Activated B cell treated with CpG ODN at 0.5 μM for 24 hours (primary cell): ENCODE results near the gene URI1. TPM values are rescaled to one million over a fixed set of nuclear protein-coding genes. Genes with fewer than 3 reads are reported as not detected.
"Not testable (repeated sequence)": the region's sequence is repeated elsewhere in the genome, so short reads cannot be mapped to it uniquely, and the experiment has no call there.

ENCODE experiments used
- ATAC-seq: fragments of 200-7000 bp; cut with Tn5 transposase; one replicate; pipeline ENCODE4 v1.10.0; 2021; ENCODE audit warnings: low read depth, mild to moderate bottlenecking, moderate library complexity
- CTCF ChIA-PET: fragments of 350-600 bp; sonication (Branson Sonifier 250); formaldehyde crosslinking; loops from one replicate; lab custom pipeline; 2021; ENCODE audit warnings: antibody characterized with exemption; lab: Charles Lee
- POLR2A ChIA-PET: fragments of 350-600 bp; sonication (Branson Sonifier 250); formaldehyde crosslinking; loops from one replicate; lab custom pipeline; 2021; ENCODE audit warnings: antibody characterized with exemption; lab: Charles Lee
- DNase-seq: peaks from one replicate; pipeline ENCODE4 v3.0.0; 2022
- H3K27ac Mint-ChIP-seq: one replicate; pipeline ENCODE4 v1.8.0; 2020; ENCODE audit warnings: mixed read lengths
- H3K27me3 Mint-ChIP-seq: one replicate; pipeline ENCODE4 v1.8.0; 2021; ENCODE audit warnings: mixed read lengths
- H3K36me3 Mint-ChIP-seq: one replicate; pipeline ENCODE4 v1.8.0; 2021; ENCODE audit warnings: low read depth, mixed read lengths
- H3K4me1 Mint-ChIP-seq: one replicate; pipeline ENCODE4 v1.8.0; 2021; ENCODE audit warnings: mixed read lengths
- H3K4me3 Mint-ChIP-seq: one replicate; pipeline ENCODE4 v1.8.0; 2020; ENCODE audit warnings: mild to moderate bottlenecking, mixed read lengths
- H3K9me3 Mint-ChIP-seq: one replicate; pipeline ENCODE4 v1.8.0; 2020; ENCODE audit warnings: mixed read lengths
- CTCF ChIP-seq: fragments of 200-600 bp; IDR thresholded peaks from one replicate; pipeline ENCODE4 v1.8.0; 2022; ENCODE audit warnings: antibody characterized with exemption, mild to moderate bottlenecking
- intact Hi-C: fragments of 100-400 bp; cut with micrococcal nuclease; formaldehyde crosslinking; loops from one replicate; pipeline ENCODE4 v1.15.1; 2024
- total RNA-seq: library from RNA; stranded (reverse); gene quantifications from 2 replicates; pipeline ENCODE4 v1.2.3, GENCODE V29; 2022

Gene URI1
- total RNA-seq, 1 donor from 2014 or later = 50.6 TPM

- DNase-seq = no peak
- Mint-ChIP-seq H3K4me3 (no peak overlapping the region), H3K9me3 (no peaks in the 10 kb centered on the region), H3K4me1 (no peaks in the 10 kb centered on the region), H3K27me3 (peaks cover 3% of the 10 kb centered on the region), H3K36me3 (no peaks in the 10 kb centered on the region), H3K27ac (no peak overlapping the region)
- POLR2A ChIA-PET = no interaction called here
- CTCF ChIA-PET = no interaction called here
- no peak for TF ChIP-seq CTCF
- intact Hi-C loops = no loop called here
- ATAC-seq = no peak
Measured at GRCh38 chr19:29908963-29909944, 32.8 kb upstream of the URI1 start.

- Mint-ChIP-seq H3K4me3 (no peak overlapping the region), H3K27ac (no peak overlapping the region), H3K4me1 (no peaks in the 10 kb centered on the region), H3K27me3 (peaks cover 7% of the 10 kb centered on the region), H3K36me3 (no peaks in the 10 kb centered on the region), H3K9me3 (no peaks in the 10 kb centered on the region)
- TF ChIP-seq CTCF = no peak
- ATAC-seq = no peak
- DNase-seq = no peak
- POLR2A ChIA-PET = no interaction called here
- CTCF ChIA-PET = no interaction called here
- intact Hi-C loops = no loop called here
Measured at GRCh38 chr19:29914933-29915332, 27.1 kb upstream of the URI1 start.

- ATAC-seq, H3K27me3 Mint-ChIP-seq, H3K9me3 Mint-ChIP-seq, POLR2A ChIA-PET, DNase-seq, H3K4me1 Mint-ChIP-seq, H3K27ac Mint-ChIP-seq, H3K36me3 Mint-ChIP-seq, H3K4me3 Mint-ChIP-seq, CTCF ChIA-PET, intact Hi-C loops: not testable (repeated sequence)
Measured at GRCh38 chr19:29915832-29916231, 26.2 kb upstream of the URI1 start.

- ATAC-seq (no peak), DNase-seq (no peak)
- no peak for TF ChIP-seq CTCF
- H3K27ac Mint-ChIP-seq = no peak overlapping the region
- no peaks in the 10 kb centered on the region for H3K4me1 Mint-ChIP-seq
- H3K27me3 Mint-ChIP-seq = peaks cover 13% of the 10 kb centered on the region
- intact Hi-C loops = no loop called here
- H3K36me3 Mint-ChIP-seq = no peaks in the 10 kb centered on the region
- no peak overlapping the region for H3K4me3 Mint-ChIP-seq
- ChIA-PET POLR2A (no interaction called here), CTCF (no interaction called here)
- no peaks in the 10 kb centered on the region for H3K9me3 Mint-ChIP-seq
Measured at GRCh38 chr19:29917911-29918310, 24.1 kb upstream of the URI1 start.

GRCh38 chr19:29918891-29919290 is 23.1 kb upstream of the URI1 start:
- Mint-ChIP-seq H3K27me3 (peaks cover 13% of the 10 kb centered on the region), H3K4me3 (no peak overlapping the region), H3K36me3 (no peaks in the 10 kb centered on the region), H3K4me1 (no peaks in the 10 kb centered on the region), H3K27ac (no peak overlapping the region), H3K9me3 (no peaks in the 10 kb centered on the region)
- TF ChIP-seq CTCF = no peak
- ATAC-seq (no peak), DNase-seq (no peak)
- ChIA-PET CTCF (no interaction called here), POLR2A (no interaction called here)
- intact Hi-C loops = no loop called here
